Progenitor cell of endocrine pancreas (in vitro differentiated cells): ENCODE data around the gene NOD2. TPM values are rescaled to one million over a fixed set of nuclear protein-coding genes. Genes with fewer than 3 reads are reported as not detected.

Experiments
- DNase-seq: peaks from one replicate; pipeline ENCODE4 v3.0.0; 2021; ENCODE audit warnings: low spot score; ENCODE audit not compliant: unreplicated experiment
- H3K27ac Mint-ChIP-seq: 2 replicates; pipeline ENCODE4 v1.8.0; 2021; ENCODE audit warnings: mild to moderate bottlenecking, moderate library complexity, mixed read lengths
- H3K27me3 Mint-ChIP-seq: 2 replicates; pipeline ENCODE4 v1.8.0; 2021; ENCODE audit warnings: mixed read lengths
- H3K36me3 Mint-ChIP-seq: 2 replicates; pipeline ENCODE4 v1.8.0; 2022; ENCODE audit warnings: mixed read lengths; ENCODE audit not compliant: insufficient read depth
- H3K4me1 Mint-ChIP-seq: 2 replicates; pipeline ENCODE4 v1.8.0; 2021; ENCODE audit warnings: low read depth, mixed read lengths
- H3K4me3 Mint-ChIP-seq: 2 replicates; pipeline ENCODE4 v1.8.0; 2021; ENCODE audit warnings: low read depth, mild to moderate bottlenecking, moderate library complexity, mixed read lengths
- H3K9me3 Mint-ChIP-seq: 2 replicates; pipeline ENCODE4 v1.8.0; 2021; ENCODE audit warnings: low read depth, mixed read lengths
- total RNA-seq: library from RNA; stranded (reverse); gene quantifications from 2 replicates; pipeline ENCODE4 v1.2.1, GENCODE V29; 2021
- TF ChIP-seq, protein P1 (sequence below): fragments of 200-600 bp; sonication (generic); IDR thresholded peaks from one replicate; pipeline ENCODE4 v1.5.0; 2021; ENCODE audit warnings: antibody characterized with exemption, mild to moderate bottlenecking; ENCODE audit not compliant: unreplicated experiment

The NOD2 gene
- total RNA-seq, 1 donor from 2014 or later, result not detected

DNA sequence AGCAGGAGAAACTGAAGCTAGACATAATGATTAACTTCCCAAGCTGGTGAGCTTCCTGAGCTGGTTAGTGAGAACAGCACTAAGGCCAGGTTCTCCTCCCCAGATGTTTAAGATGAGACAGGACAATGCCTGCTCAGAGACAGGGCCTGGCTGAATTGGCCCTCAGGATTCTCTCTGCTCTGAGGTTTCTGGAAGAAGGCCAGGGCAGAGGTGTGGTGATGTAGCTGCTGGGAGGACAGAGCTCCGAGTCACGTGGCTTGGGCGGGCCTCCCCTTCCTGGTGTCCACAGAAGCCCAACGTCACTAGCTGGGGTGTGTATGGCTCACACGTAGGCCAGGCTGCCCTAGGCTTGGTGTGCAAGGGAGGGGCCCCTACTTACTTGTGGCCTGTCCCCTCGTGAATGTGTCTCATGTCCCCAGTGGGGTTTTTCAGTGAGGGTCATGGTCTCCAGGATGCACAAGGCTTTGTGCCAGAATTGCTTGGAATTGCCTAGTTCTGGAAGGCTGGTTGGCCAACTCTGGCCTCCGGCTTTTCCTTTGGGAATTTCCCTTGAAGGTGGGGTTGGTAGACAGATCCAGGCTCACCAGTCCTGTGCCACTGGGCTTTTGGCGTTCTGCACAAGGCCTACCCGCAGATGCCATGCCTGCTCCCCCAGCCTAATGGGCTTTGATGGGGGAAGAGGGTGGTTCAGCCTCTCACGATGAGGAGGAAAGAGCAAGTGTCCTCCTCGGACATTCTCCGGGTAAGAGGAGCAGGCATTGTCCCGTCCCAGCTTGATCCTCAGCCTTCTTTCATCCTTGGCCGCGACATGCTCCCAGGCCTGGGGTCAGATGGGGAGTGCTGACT is 3.4 kb downstream of the NOD2 start:
- H3K27me3 Mint-ChIP-seq, result peaks cover 53% of the 10 kb centered on the region
- H3K4me3 Mint-ChIP-seq, result no peak overlapping the region
- no peaks in the 10 kb centered on the region for H3K4me1 Mint-ChIP-seq
- H3K27ac Mint-ChIP-seq, result no peak overlapping the region
- no peaks in the 10 kb centered on the region for H3K9me3 Mint-ChIP-seq
- TF ChIP-seq, protein P1, sequence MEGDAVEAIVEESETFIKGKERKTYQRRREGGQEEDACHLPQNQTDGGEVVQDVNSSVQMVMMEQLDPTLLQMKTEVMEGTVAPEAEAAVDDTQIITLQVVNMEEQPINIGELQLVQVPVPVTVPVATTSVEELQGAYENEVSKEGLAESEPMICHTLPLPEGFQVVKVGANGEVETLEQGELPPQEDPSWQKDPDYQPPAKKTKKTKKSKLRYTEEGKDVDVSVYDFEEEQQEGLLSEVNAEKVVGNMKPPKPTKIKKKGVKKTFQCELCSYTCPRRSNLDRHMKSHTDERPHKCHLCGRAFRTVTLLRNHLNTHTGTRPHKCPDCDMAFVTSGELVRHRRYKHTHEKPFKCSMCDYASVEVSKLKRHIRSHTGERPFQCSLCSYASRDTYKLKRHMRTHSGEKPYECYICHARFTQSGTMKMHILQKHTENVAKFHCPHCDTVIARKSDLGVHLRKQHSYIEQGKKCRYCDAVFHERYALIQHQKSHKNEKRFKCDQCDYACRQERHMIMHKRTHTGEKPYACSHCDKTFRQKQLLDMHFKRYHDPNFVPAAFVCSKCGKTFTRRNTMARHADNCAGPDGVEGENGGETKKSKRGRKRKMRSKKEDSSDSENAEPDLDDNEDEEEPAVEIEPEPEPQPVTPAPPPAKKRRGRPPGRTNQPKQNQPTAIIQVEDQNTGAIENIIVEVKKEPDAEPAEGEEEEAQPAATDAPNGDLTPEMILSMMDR, result no peak
- no peak for DNase-seq
- H3K36me3 Mint-ChIP-seq, result no peaks in the 10 kb centered on the region

DNA sequence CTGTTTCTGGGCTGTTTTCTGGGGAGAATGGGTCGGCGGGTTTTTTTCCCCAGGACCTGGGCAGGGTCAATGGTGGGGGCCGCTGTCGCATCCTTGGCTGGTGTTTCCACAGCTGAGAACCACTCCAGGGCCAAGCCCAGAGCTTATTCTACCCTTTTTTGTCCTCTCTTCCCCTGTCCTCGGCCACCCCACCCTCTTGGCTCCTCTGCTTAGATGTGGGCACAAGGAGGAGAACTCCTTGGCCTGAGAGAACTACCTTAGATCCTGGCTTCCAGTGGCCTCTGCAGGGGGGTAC is 4.0 kb downstream of the NOD2 start:
- no peaks in the 10 kb centered on the region for H3K4me1 Mint-ChIP-seq
- H3K27me3 Mint-ChIP-seq, result peaks cover 47% of the 10 kb centered on the region
- no peak for DNase-seq
- H3K36me3 Mint-ChIP-seq, result no peaks in the 10 kb centered on the region
- no peaks in the 10 kb centered on the region for H3K9me3 Mint-ChIP-seq
- TF ChIP-seq, protein P1, result no peak
- no peak overlapping the region for H3K4me3 Mint-ChIP-seq
- H3K27ac Mint-ChIP-seq, result no peak overlapping the region

- H3K4me3 Mint-ChIP-seq, result no peak overlapping the region
- peaks cover 40% of the 10 kb centered on the region for H3K27me3 Mint-ChIP-seq
- no peaks in the 10 kb centered on the region for H3K9me3 Mint-ChIP-seq
- H3K36me3 Mint-ChIP-seq, result no peaks in the 10 kb centered on the region
- no peak overlapping the region for H3K27ac Mint-ChIP-seq
- TF ChIP-seq, protein P1, result no peak
- DNase-seq, result no peak
- H3K4me1 Mint-ChIP-seq, result no peaks in the 10 kb centered on the region
Observed at GRCh38 chr16:50697881-50698767, 4.7 kb downstream of the NOD2 start.

- no peaks in the 10 kb centered on the region for H3K4me1 Mint-ChIP-seq
- DNase-seq, result no peak
- H3K36me3 Mint-ChIP-seq, result peaks cover 1% of the 10 kb centered on the region
- no peak overlapping the region for H3K4me3 Mint-ChIP-seq
- H3K27ac Mint-ChIP-seq, result no peak overlapping the region
- peaks cover 30% of the 10 kb centered on the region for H3K27me3 Mint-ChIP-seq
- TF ChIP-seq, protein P1, result no peak
- H3K9me3 Mint-ChIP-seq, result peaks cover 7% of the 10 kb centered on the region
Observed at GRCh38 chr16:50699326-50700159, 6.1 kb downstream of the NOD2 start.

- H3K4me3 Mint-ChIP-seq, result no peak overlapping the region
- peaks cover 6% of the 10 kb centered on the region for H3K4me1 Mint-ChIP-seq
- peaks cover 16% of the 10 kb centered on the region for H3K9me3 Mint-ChIP-seq
- H3K27ac Mint-ChIP-seq, result no peak overlapping the region
- DNase-seq, result no peak
- H3K27me3 Mint-ChIP-seq, result peaks cover 17% of the 10 kb centered on the region
- TF ChIP-seq, protein P1, result no peak
- peaks cover 5% of the 10 kb centered on the region for H3K36me3 Mint-ChIP-seq
Observed at GRCh38 chr16:50702725-50703124, 9.3 kb downstream of the NOD2 start.
